ENCODE data around the gene TBC1D1.

The TBC1D1 gene

DNA sequence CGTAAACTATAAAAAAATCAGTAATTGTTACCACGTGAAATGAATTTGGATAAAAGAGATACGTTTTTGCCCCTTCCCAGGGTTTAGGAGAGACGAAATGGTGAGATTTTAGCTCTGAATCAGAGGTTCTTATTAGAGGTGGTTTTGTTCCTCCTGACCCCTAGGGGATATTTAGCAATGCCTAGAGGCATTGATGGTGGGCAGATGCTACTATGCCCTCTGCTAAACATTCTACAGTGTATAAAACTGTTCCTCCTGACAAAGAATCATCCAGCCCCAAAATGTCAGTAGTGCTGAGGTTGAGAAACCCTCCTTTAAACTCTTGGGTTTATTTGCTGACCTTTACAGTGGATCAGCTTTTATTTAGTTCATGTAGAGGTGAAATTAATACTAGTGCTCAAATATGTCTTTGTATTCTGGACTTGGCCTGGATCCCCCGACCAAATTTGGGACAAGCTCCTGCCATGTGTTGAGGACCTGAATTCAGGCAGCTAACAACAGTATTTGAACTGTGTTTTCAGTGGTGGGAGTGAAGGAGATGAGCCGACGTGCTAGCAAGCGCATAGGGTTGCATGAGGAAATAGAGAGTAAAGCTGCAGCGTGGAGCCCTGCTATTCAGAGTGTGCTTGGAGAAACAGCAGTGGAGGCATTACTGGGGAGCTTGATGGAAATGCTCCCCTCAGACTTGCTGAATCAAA, 195.4 kb downstream of the TBC1D1 start:
- no peak overlapping the region for H3K27ac ChIP-seq
- peaks cover 84% of the 10 kb centered on the region for H3K36me3 ChIP-seq
- no peaks in the 10 kb centered on the region for H3K27me3 ChIP-seq
- H3K9me3 ChIP-seq: no peaks in the 10 kb centered on the region
- H3K4me3 ChIP-seq (ENCODE audit: low read depth in 1 of 2, low read length in 1 of 2): no peak overlapping the region
- no peaks in the 10 kb centered on the region for H3K4me1 ChIP-seq (ENCODE audit: control insufficient read depth in 1 of 2, insufficient read depth in 1 of 2, low read depth in 1 of 2, low read length in 1 of 2)
- TF ChIP-seq, protein P1, sequence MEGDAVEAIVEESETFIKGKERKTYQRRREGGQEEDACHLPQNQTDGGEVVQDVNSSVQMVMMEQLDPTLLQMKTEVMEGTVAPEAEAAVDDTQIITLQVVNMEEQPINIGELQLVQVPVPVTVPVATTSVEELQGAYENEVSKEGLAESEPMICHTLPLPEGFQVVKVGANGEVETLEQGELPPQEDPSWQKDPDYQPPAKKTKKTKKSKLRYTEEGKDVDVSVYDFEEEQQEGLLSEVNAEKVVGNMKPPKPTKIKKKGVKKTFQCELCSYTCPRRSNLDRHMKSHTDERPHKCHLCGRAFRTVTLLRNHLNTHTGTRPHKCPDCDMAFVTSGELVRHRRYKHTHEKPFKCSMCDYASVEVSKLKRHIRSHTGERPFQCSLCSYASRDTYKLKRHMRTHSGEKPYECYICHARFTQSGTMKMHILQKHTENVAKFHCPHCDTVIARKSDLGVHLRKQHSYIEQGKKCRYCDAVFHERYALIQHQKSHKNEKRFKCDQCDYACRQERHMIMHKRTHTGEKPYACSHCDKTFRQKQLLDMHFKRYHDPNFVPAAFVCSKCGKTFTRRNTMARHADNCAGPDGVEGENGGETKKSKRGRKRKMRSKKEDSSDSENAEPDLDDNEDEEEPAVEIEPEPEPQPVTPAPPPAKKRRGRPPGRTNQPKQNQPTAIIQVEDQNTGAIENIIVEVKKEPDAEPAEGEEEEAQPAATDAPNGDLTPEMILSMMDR (IDR thresholded peaks at IDR 0.05): no peak

DNA sequence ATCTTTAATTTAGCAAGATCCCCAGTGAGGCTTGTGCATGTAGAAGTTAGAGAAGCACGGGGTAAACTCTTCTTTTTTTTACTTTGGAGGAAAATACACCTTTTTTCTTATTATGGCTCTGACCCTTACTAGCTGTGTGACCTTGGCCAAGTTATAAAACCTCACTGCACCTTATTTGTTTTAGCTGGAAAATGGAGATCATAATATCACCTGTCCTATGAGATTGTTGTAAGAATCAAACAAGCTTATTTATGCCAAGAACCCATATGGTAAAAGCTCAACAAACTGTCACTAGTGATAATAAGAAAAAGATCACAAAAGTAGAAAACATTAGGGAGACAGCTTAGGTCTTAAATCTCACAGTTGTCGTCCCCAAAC, 196.0 kb downstream of the TBC1D1 start:
- no peaks in the 10 kb centered on the region for H3K9me3 ChIP-seq
- no peaks in the 10 kb centered on the region for H3K4me1 ChIP-seq (ENCODE audit: control insufficient read depth in 1 of 2, insufficient read depth in 1 of 2, low read depth in 1 of 2, low read length in 1 of 2)
- H3K4me3 ChIP-seq (ENCODE audit: low read depth in 1 of 2, low read length in 1 of 2): no peak overlapping the region
- H3K27ac ChIP-seq: no peak overlapping the region
- TF ChIP-seq, protein P1 (IDR thresholded peaks at IDR 0.05): no peak
- H3K36me3 ChIP-seq: peaks cover 84% of the 10 kb centered on the region
- H3K27me3 ChIP-seq: no peaks in the 10 kb centered on the region

DNA sequence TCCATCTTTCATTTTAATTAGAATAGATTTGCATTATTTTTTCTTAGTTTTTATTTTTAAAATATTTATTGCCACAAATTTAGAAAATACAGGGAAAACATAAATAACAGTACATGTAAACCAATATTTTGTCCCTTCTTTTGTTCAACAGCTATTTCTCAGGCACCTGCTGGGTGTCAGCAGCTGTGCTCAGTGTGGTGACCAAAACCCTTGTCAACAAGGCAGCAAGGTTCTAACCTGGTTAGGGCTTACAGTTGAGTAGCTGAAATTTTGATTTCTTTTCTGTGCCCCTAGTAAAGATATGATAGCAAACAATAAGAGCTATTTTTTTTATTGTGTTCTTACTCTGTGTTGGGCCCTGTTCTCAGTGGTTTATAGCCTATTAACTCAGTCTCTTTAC, 197.4 kb downstream of the TBC1D1 start:
- no peaks in the 10 kb centered on the region for H3K9me3 ChIP-seq
- TF ChIP-seq, protein P1 (IDR thresholded peaks at IDR 0.05): no peak
- H3K36me3 ChIP-seq: peaks cover 86% of the 10 kb centered on the region
- H3K27me3 ChIP-seq: no peaks in the 10 kb centered on the region
- no peaks in the 10 kb centered on the region for H3K4me1 ChIP-seq (ENCODE audit: control insufficient read depth in 1 of 2, insufficient read depth in 1 of 2, low read depth in 1 of 2, low read length in 1 of 2)
- no peak overlapping the region for H3K27ac ChIP-seq
- H3K4me3 ChIP-seq (ENCODE audit: low read depth in 1 of 2, low read length in 1 of 2): no peak overlapping the region

DNA sequence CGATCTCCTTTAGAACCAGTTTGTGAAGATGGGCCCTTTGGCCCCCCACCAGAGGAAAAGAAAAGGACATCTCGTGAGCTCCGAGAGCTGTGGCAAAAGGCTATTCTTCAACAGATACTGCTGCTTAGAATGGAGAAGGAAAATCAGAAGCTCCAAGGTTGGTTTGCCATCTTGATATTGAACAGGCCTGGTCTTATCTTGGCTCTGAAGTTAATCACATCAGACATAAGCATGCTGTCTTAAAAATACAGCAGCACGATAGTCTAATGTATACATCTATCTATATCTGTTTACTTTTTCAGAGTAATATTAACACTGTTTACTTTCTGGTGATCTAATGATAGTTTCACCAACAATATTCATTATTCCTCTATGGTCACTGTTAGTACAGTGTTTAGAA, 199.1 kb downstream of the TBC1D1 start:
- Histone ChIP-seq H3K27me3 (no peaks in the 10 kb centered on the region), H3K4me1 (ENCODE audit: control insufficient read depth in 1 of 2, insufficient read depth in 1 of 2, low read depth in 1 of 2, low read length in 1 of 2) (no peaks in the 10 kb centered on the region), H3K9me3 (no peaks in the 10 kb centered on the region), H3K27ac (no peak overlapping the region), H3K36me3 (peaks cover 86% of the 10 kb centered on the region), H3K4me3 (ENCODE audit: low read depth in 1 of 2, low read length in 1 of 2) (no peak overlapping the region)
- TF ChIP-seq, protein P1 (IDR thresholded peaks at IDR 0.05): no peak

DNA sequence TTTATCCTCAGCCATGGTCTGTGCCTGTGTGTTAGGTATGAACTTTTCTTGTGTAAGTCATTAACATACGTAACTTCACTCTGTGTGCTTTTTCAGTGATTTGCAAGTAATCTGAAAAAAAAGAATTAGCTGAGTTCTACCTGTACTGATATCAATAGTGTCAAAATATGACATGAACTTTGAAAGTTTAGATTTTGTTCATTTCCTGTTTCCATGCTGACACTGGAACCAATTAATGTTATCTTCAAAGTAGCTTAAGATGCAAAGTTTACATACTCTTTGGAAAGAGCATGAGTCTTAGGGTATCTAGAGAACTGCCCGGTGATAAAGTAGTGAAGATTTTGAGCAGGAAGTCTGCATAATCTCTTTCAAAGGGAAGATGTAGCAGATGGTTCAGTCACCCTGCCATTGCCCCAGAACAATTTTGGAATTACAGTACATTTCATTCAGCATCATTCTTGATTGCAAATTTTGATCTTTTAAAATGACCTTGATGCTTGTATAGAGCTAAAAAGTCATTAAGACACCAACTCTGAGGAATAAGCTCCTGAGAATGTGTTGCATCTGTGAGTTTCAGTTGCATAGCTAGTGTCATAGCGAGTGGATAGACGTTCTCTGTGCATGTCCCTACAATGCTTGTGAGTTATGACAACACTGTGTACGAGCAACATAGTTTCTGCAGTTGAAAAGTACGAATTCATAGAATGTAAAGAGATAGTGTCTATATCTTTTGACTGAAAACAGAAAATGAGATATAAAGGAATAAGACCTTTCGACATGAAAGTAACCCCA, 199.8 kb downstream of the TBC1D1 start:
- H3K27ac ChIP-seq: no peak overlapping the region
- H3K9me3 ChIP-seq: no peaks in the 10 kb centered on the region
- no peak overlapping the region for H3K4me3 ChIP-seq (ENCODE audit: low read depth in 1 of 2, low read length in 1 of 2)
- H3K36me3 ChIP-seq: peaks cover 86% of the 10 kb centered on the region
- H3K27me3 ChIP-seq: no peaks in the 10 kb centered on the region
- TF ChIP-seq, protein P1 (IDR thresholded peaks at IDR 0.05): no peak
- H3K4me1 ChIP-seq (ENCODE audit: control insufficient read depth in 1 of 2, insufficient read depth in 1 of 2, low read depth in 1 of 2, low read length in 1 of 2): no peaks in the 10 kb centered on the region
